ENCODE data around the gene PMAIP1.

PMAIP1 gene

GRCh38 chr18:59921384-59921891 is 21.6 kb downstream of the PMAIP1 start:
- ChIA-PET POLR2A (no interaction called here), CTCF (interaction anchor here (0.6 kb wide), 1 partner anchor 21 kb away, joined by 3 read pairs; no protein-coding TSS in a partner anchor)
- no peak for DNase-seq (ENCODE audit: extremely low spot score)
- TF ChIP-seq PKNOX1 (IDR thresholded peaks at IDR 0.05) (no peak), L3MBTL2 (conservative IDR thresholded peaks at IDR 0.05) (no peak), NFRKB (IDR thresholded peaks at IDR 0.05) (no peak), CTBP1 (IDR thresholded peaks at IDR 0.05; ENCODE audit: borderline replicate concordance) (no peak), FOXM1 (IDR thresholded peaks at IDR 0.05; ENCODE audit: borderline replicate concordance) (no peak), SP1 (IDR thresholded peaks at IDR 0.05) (no peak), SUZ12 (IDR thresholded peaks at IDR 0.05) (no peak), HDGF (IDR thresholded peaks at IDR 0.05; ENCODE audit: borderline replicate concordance) (no peak), FOXK2 (IDR thresholded peaks at IDR 0.05) (no peak)

DNA sequence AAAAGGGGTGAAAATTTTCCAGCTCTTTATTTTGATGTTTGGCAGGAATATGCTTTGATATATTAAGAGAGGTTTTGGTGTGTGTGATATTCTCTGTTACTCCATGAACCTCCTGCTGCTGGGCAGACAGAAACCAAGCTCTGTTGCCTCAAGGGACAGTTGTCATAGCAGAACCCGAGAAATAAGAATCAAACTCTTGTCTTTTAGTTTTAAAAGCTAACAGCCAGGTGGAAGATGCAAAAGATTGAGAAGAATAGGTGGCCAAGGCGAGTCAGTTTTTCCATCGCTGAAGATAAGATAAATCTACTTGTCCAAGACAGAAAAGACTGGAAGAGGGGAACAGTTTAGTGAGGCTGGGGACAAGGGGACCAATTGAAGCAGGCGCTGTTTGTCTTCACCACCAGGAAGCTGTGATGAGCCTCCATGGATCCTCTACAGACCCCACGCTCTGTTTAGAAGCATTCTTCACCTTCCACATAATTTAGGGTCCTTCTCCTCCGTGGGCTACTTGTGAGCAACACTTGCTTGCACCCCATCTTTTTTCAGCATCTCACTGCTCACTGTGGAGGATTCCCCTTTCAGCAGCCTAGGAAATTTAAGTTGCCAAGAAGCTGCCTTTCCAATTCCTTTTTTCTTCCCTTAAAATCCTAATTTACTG is 23.9 kb downstream of the PMAIP1 start:
- ChIA-PET POLR2A (interaction anchor here (0.6 kb wide), 1 partner anchor 23 kb away, joined by 3 read pairs; no protein-coding TSS in a partner anchor), CTCF (no interaction called here)
- TF ChIP-seq L3MBTL2 (conservative IDR thresholded peaks at IDR 0.05) (no peak), BHLHE40 (IDR thresholded peaks at IDR 0.05; ENCODE audit: borderline replicate concordance) (no peak), FOXK2 (IDR thresholded peaks at IDR 0.05) (no peak), FOXA1 (IDR thresholded peaks at IDR 0.05) (no peak), ZNF384 (IDR thresholded peaks at IDR 0.05) (no peak), HDGF (IDR thresholded peaks at IDR 0.05; ENCODE audit: borderline replicate concordance) (no peak), LEF1 (IDR thresholded peaks at IDR 0.05; ENCODE audit: borderline replicate concordance) (no peak), SUZ12 (IDR thresholded peaks at IDR 0.05) (no peak), ELF4 (IDR thresholded peaks at IDR 0.05) (no peak), PKNOX1 (IDR thresholded peaks at IDR 0.05) (no peak), SP1 (IDR thresholded peaks at IDR 0.05) (no peak), ARNT (IDR thresholded peaks at IDR 0.05) (no peak), CTBP1 (IDR thresholded peaks at IDR 0.05; ENCODE audit: borderline replicate concordance) (no peak), FOXM1 (IDR thresholded peaks at IDR 0.05; ENCODE audit: borderline replicate concordance) (no peak), NFRKB (IDR thresholded peaks at IDR 0.05) (no peak), TARDBP (IDR thresholded peaks at IDR 0.05) (no peak)
- no peak for DNase-seq (ENCODE audit: extremely low spot score)

- ChIA-PET POLR2A (interaction anchor here (1.9 kb wide), 1 partner anchor 26 kb away, joined by 6 read pairs; the partner anchor contains the start of gene PMAIP1), CTCF (no interaction called here)
- DNase-seq (ENCODE audit: extremely low spot score): no peak
- TF ChIP-seq ZNF384 (IDR thresholded peaks at IDR 0.05) (no peak), ARNT (IDR thresholded peaks at IDR 0.05) (no peak), BHLHE40 (IDR thresholded peaks at IDR 0.05; ENCODE audit: borderline replicate concordance) (no peak), FOXK2 (IDR thresholded peaks at IDR 0.05) (no peak), CTBP1 (IDR thresholded peaks at IDR 0.05; ENCODE audit: borderline replicate concordance) (no peak), HDGF (IDR thresholded peaks at IDR 0.05; ENCODE audit: borderline replicate concordance) (no peak), L3MBTL2 (conservative IDR thresholded peaks at IDR 0.05) (no peak), TARDBP (IDR thresholded peaks at IDR 0.05) (no peak), SP1 (IDR thresholded peaks at IDR 0.05) (no peak), PKNOX1 (IDR thresholded peaks at IDR 0.05) (no peak), NFRKB (IDR thresholded peaks at IDR 0.05) (no peak)
Observed at GRCh38 chr18:59926131-59926530, 26.3 kb downstream of the PMAIP1 start.

DNA sequence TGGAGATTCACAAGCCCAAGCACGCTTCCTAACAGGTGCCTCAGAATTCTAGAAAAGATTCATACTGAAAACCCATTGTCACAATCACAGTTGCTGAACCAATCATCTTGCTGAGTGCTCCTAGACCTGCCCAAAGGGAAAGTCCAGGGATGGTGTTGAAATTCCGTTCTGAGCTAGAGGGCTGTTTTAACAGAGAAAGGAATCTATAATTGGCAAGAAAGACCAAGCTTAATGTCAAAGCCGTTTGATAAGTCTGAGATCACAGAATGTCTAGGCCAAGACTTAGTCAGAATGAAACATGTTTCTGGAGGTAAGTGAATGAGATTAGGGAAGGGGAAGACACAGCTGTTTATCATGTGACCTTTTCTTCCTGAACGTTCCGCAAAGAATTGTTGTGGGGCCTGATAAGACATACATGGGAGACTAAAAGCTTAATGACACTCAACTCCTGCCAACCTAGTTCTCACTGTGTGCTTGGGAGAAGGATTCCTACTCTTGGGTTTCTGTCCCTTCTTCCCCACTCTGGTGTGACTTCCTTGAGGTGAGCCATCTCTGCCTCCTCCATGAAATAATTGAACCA is 27.5 kb downstream of the PMAIP1 start:
- DNase-seq (ENCODE audit: extremely low spot score): no peak
- TF ChIP-seq FOXM1 (IDR thresholded peaks at IDR 0.05; ENCODE audit: borderline replicate concordance): no peak
- no peak for TF ChIP-seq FOXK2 (IDR thresholded peaks at IDR 0.05)
- no peak for TF ChIP-seq L3MBTL2 (conservative IDR thresholded peaks at IDR 0.05)
- TF ChIP-seq ARNT (IDR thresholded peaks at IDR 0.05): no peak
- TF ChIP-seq HDGF (IDR thresholded peaks at IDR 0.05; ENCODE audit: borderline replicate concordance): no peak
- no peak for TF ChIP-seq PKNOX1 (IDR thresholded peaks at IDR 0.05)
- TF ChIP-seq NFRKB (IDR thresholded peaks at IDR 0.05): no peak
- TF ChIP-seq ZNF384 (IDR thresholded peaks at IDR 0.05): no peak
- TF ChIP-seq ELF4 (IDR thresholded peaks at IDR 0.05): no peak
- no peak for TF ChIP-seq SP1 (IDR thresholded peaks at IDR 0.05)
- POLR2A ChIA-PET: interaction anchor here (1.9 kb wide), 1 partner anchor 27 kb away, joined by 6 read pairs; the partner anchor contains the start of gene PMAIP1
- CTCF ChIA-PET: no interaction called here

GRCh38 chr18:59928201-59928600 is 28.4 kb downstream of the PMAIP1 start:
- TF ChIP-seq PKNOX1 (IDR thresholded peaks at IDR 0.05) (no peak), FOXA1 (IDR thresholded peaks at IDR 0.05) (no peak), TARDBP (IDR thresholded peaks at IDR 0.05) (no peak), BHLHE40 (IDR thresholded peaks at IDR 0.05; ENCODE audit: borderline replicate concordance) (no peak)
- ChIA-PET CTCF (no interaction called here), POLR2A (no interaction called here)
- no peak for DNase-seq (ENCODE audit: extremely low spot score)
